VCaP (cell line): ENCODE results near the gene RNF19B.

Experiments
- H3K27ac ChIP-seq: fragments of 450-650 bp; 2 replicates; pipeline ENCODE4 v1.5.1; 2017
- CTCF ChIP-seq: fragments of 450-650 bp; conservative IDR thresholded peaks from 2 replicates; pipeline ENCODE4 v1.5.1; 2017; ENCODE audit warnings: mild to moderate bottlenecking, moderate library complexity

The RNF19B gene

GRCh38 chr1:32926562-32926961 lies 38.0 kb downstream of the RNF19B start:
- no peak overlapping the region for H3K27ac ChIP-seq
- TF ChIP-seq CTCF: no peak

- no peak for TF ChIP-seq CTCF
These were observed 39.0 kb downstream of the RNF19B start for GRCh38 chr1:32925403-32926162.

GRCh38 chr1:32924881-32925344 lies 39.7 kb downstream of the RNF19B start:
- TF ChIP-seq CTCF: no peak
- no peak overlapping the region for H3K27ac ChIP-seq

More at GRCh38 chr1:32925403-32926162, 39.0 kb downstream of the RNF19B start:
- H3K27ac ChIP-seq: no peak overlapping the region

GRCh38 chr1:32920833-32921232 lies 43.8 kb downstream of the RNF19B start:
- TF ChIP-seq CTCF: no peak
- H3K27ac ChIP-seq: no peak overlapping the region

GRCh38 chr1:32919811-32920733 lies 44.5 kb downstream of the RNF19B start:
- H3K27ac ChIP-seq: no peak overlapping the region

GRCh38 chr1:32918179-32918578 lies 46.4 kb downstream of the RNF19B start:
- H3K27ac ChIP-seq: no peak overlapping the region
- no peak for TF ChIP-seq CTCF

More at GRCh38 chr1:32919811-32920733, 44.5 kb downstream of the RNF19B start:
- no peak for TF ChIP-seq CTCF

- no peak overlapping the region for H3K27ac ChIP-seq
- TF ChIP-seq CTCF: no peak
These were observed 47.1 kb downstream of the RNF19B start for GRCh38 chr1:32917521-32917920.
